Smooth muscle cell (in vitro differentiated cells): ENCODE measurements around the gene SPTB. TPM values are rescaled to one million over a fixed set of nuclear protein-coding genes. Genes with fewer than 3 reads are reported as not detected.
A peak's percentile ranks its signal among the peaks of the same experiment; 100 is the strongest.

Experiments
- DNase-seq: peaks from one replicate; lab custom pipeline; 2025; ENCODE audit not compliant: unreplicated experiment; lab: John Stamatoyannopoulos, UW
- H2AFZ ChIP-seq: fragments of 200-600 bp; sonication (generic); 2 replicates; pipeline ENCODE4 v1.6.0; 2016; ENCODE audit warnings: antibody characterized with exemption, low read depth, mild to moderate bottlenecking
- H3F3A ChIP-seq: fragments of 200-600 bp; sonication (generic); 2 replicates; pipeline ENCODE4 v1.6.0; 2017; ENCODE audit warnings: antibody characterized with exemption, low read depth
- H3K27ac ChIP-seq: fragments of 200-600 bp; sonication (generic); 2 replicates; pipeline ENCODE4 v1.5.1; 2016; ENCODE audit warnings: low read depth, mild to moderate bottlenecking
- H3K27me3 ChIP-seq: fragments of 200-600 bp; sonication (generic); 2 replicates; pipeline ENCODE4 v1.6.1; 2016; ENCODE audit warnings: low read depth, mild to moderate bottlenecking
- H3K36me3 ChIP-seq: fragments of 200-600 bp; sonication (generic); 2 replicates; pipeline ENCODE4 v1.5.1; 2016; ENCODE audit warnings: low read depth
- H3K4me1 ChIP-seq: fragments of 200-600 bp; sonication (generic); 2 replicates; pipeline ENCODE4 v1.5.1; 2016; ENCODE audit warnings: low read depth
- H3K4me2 ChIP-seq: fragments of 200-600 bp; sonication (generic); 2 replicates; pipeline ENCODE4 v1.6.0; 2016; ENCODE audit warnings: mild to moderate bottlenecking
- H3K4me3 ChIP-seq: fragments of 200-600 bp; sonication (generic); 2 replicates; pipeline ENCODE4 v1.5.1; 2016; ENCODE audit warnings: mild to moderate bottlenecking
- H3K79me2 ChIP-seq: fragments of 200-600 bp; sonication (generic); 2 replicates; pipeline ENCODE4 v1.6.0; 2016; ENCODE audit warnings: low read depth, mild to moderate bottlenecking
- H3K9ac ChIP-seq: fragments of 200-600 bp; sonication (generic); 2 replicates; pipeline ENCODE4 v1.6.0; 2016; ENCODE audit warnings: low read depth
- H3K9me3 ChIP-seq: fragments of 200-600 bp; sonication (generic); replicated peaks from 2 replicates; pipeline ENCODE4 v1.5.1; 2016; ENCODE audit warnings: low read depth
- H4K20me1 ChIP-seq: fragments of 200-600 bp; sonication (generic); 2 replicates; pipeline ENCODE4 v1.6.0; 2016; ENCODE audit warnings: low read depth
- WGBS: methylation state at CpG from one replicate; pipeline ENCODE4 v1.1.7; 2016; ENCODE audit warnings: low lambda C conversion rate; 5-methylcytosine and 5-hydroxymethylcytosine counted together
- polyA plus RNA-seq: library from polyadenylated mRNA; unstranded; fragments of >200 nt; fragmentation: Nextera tagmentation; extraction: Ambion mirVana; gene quantifications from 2 replicates; pipeline ENCODE4 v1.2.1, GENCODE V29; 2016
- total RNA-seq: library from RNA; depleted of rRNA; stranded (reverse); fragments of >200 nt; gene quantifications from 2 replicates; pipeline ENCODE4 v1.2.3, GENCODE V29; 2014
- TF ChIP-seq, protein P1 (sequence below): fragments of 200-600 bp; sonication (generic); IDR thresholded peaks from 2 replicates; pipeline ENCODE4 v1.5.1; 2017; ENCODE audit warnings: borderline replicate concordance, mild to moderate bottlenecking, antibody characterized with exemption; ENCODE audit not compliant: insufficient read depth, poor library complexity, severe bottlenecking

SPTB gene
- total and polyA plus RNA-seq, 2 experiments from 2014 or later = 0.25 to 3.3 TPM

DNA sequence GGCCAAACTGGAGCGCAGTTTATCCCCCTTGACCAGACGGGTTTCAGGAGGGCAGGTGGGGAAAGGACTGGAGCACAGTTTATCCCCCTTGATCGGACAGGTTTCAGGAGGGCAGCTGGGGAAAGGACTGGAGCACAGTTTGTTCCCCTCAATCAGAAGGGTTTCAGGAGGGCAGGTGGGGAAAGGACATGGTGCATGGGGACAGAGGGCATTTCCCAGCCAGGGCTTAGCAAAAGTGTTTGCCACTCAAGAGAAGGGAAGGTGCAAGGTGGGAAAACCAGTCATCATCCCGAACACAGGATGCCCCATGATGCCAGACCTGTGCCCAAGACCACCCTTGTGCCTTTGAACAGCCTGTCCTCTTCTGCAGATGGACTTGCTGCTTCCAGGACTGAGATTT lies 54.7 kb downstream of the SPTB start:
- TF ChIP-seq, protein P1, sequence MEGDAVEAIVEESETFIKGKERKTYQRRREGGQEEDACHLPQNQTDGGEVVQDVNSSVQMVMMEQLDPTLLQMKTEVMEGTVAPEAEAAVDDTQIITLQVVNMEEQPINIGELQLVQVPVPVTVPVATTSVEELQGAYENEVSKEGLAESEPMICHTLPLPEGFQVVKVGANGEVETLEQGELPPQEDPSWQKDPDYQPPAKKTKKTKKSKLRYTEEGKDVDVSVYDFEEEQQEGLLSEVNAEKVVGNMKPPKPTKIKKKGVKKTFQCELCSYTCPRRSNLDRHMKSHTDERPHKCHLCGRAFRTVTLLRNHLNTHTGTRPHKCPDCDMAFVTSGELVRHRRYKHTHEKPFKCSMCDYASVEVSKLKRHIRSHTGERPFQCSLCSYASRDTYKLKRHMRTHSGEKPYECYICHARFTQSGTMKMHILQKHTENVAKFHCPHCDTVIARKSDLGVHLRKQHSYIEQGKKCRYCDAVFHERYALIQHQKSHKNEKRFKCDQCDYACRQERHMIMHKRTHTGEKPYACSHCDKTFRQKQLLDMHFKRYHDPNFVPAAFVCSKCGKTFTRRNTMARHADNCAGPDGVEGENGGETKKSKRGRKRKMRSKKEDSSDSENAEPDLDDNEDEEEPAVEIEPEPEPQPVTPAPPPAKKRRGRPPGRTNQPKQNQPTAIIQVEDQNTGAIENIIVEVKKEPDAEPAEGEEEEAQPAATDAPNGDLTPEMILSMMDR = no peak
- Histone ChIP-seq H3K9me3 (no peaks in the 10 kb centered on the region), H3K79me2 (no peaks in the 10 kb centered on the region), H3F3A (no peaks in the 10 kb centered on the region), H3K27me3 (no peaks in the 10 kb centered on the region), H3K9ac (no peak overlapping the region), H3K27ac (no peak overlapping the region), H4K20me1 (no peaks in the 10 kb centered on the region), H3K4me1 (no peaks in the 10 kb centered on the region), H3K4me3 (no peak overlapping the region), H3K4me2 (no peak overlapping the region), H3K36me3 (no peaks in the 10 kb centered on the region), H2AFZ (no peak overlapping the region)
- 95% methylated on average over 4 of the region's 4 CpGs for WGBS
- no peak for DNase-seq

DNA sequence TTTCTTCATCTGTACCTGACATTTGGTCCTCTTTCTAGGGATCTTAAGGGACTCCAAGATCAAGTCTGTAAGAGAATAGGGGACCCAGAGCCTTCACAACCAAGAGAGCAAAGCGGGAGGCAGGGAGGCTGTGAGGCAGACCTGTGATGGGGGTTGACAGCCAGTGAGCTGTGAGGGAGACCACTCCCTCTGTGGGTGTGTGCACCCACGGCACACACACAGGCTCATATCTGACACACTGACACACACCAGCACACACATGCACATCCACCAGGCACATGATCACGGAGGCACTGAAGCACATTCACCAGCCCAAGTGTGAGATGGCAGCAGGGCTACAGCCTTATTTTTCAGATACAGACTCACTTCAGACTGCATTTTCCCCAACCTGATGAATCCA lies 55.2 kb downstream of the SPTB start:
- H3K79me2 ChIP-seq = no peaks in the 10 kb centered on the region
- no peaks in the 10 kb centered on the region for H3K4me1 ChIP-seq
- H3K9ac ChIP-seq = no peak overlapping the region
- H4K20me1 ChIP-seq = no peaks in the 10 kb centered on the region
- TF ChIP-seq, protein P1 = no peak
- H2AFZ ChIP-seq = no peak overlapping the region
- no peak for DNase-seq
- no peak overlapping the region for H3K4me3 ChIP-seq
- no peaks in the 10 kb centered on the region for H3K27me3 ChIP-seq
- H3K36me3 ChIP-seq = no peaks in the 10 kb centered on the region
- no peaks in the 10 kb centered on the region for H3K9me3 ChIP-seq
- H3K4me2 ChIP-seq = no peak overlapping the region
- H3F3A ChIP-seq = no peaks in the 10 kb centered on the region
- H3K27ac ChIP-seq = no peak overlapping the region
- 81% methylated on average over 3 of the region's 3 CpGs for WGBS

DNA sequence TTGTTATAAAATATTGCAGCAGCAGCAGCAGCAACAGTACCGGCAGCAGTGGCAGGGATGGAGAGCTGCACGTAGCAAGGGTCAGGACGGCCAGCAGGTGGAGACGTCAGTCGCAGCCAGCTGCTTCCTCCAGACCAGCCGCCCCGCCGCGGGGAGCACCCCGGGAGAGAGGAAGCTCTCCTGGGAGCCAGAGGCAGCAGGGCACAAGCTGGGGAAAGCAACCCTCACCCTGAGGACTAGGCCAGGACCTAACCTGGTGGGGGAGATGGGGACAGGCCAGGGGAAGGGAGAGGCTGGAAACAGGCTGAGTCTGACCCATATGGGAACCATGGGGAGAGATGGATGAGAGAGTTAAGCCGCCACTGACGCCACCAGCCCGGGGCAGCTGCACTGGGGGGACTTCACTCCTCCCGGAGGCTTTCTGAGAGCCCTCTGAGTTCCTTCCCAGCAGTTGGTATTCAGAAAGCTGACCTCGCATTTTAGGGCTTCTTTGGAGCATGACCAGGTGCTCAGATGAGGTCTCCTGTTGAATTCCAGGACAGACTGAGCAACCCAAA lies 56.3 kb downstream of the SPTB start:
- Histone ChIP-seq H3K27ac (no peak overlapping the region), H3F3A (no peaks in the 10 kb centered on the region), H3K79me2 (no peaks in the 10 kb centered on the region), H3K27me3 (no peaks in the 10 kb centered on the region), H3K4me3 (no peak overlapping the region), H3K36me3 (no peaks in the 10 kb centered on the region), H3K4me1 (no peaks in the 10 kb centered on the region), H3K9me3 (no peaks in the 10 kb centered on the region), H3K4me2 (peak overlapping the region; percentile 65), H4K20me1 (no peaks in the 10 kb centered on the region), H2AFZ (peak overlapping the region; percentile 71), H3K9ac (no peak overlapping the region)
- WGBS = 18% methylated on average over 15 of the region's 15 CpGs
- TF ChIP-seq, protein P1 = peak; percentile 69
- DNase-seq = peak; percentile 21

DNA sequence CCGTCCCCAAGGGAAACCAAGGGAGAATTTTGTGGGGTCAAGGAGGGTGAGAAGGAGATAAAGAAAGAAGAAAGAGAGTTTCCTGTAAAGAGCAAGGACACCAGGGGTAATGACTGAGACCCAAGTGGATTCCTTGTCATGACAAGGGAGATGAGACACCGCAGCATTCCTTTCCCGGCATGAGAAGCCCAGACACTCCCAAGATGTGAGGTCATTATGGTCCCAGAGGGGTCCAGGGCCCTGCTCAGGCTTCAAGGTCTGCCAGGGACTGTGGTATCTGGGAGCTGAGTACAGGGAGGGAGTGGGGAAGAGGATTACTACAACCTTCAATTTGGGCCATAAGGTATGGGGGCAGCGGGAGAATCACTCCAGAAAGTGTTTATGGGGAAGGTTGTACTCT lies 58.1 kb downstream of the SPTB start:
- H3K36me3 ChIP-seq = no peaks in the 10 kb centered on the region
- DNase-seq = no peak
- 81% methylated on average over 4 of the region's 4 CpGs for WGBS

More for the DNA sequence above, 58.1 kb downstream of the SPTB start:
- TF ChIP-seq, protein P1 = no peak
- Histone ChIP-seq H3K4me1 (no peaks in the 10 kb centered on the region), H3K79me2 (no peaks in the 10 kb centered on the region), H3K9ac (no peak overlapping the region), H3K9me3 (no peaks in the 10 kb centered on the region), H3K27ac (no peak overlapping the region), H4K20me1 (no peaks in the 10 kb centered on the region), H3K27me3 (no peaks in the 10 kb centered on the region), H3F3A (no peaks in the 10 kb centered on the region), H3K4me3 (no peak overlapping the region), H2AFZ (no peak overlapping the region), H3K4me2 (no peak overlapping the region)
